SK-N-SH (cell line): ENCODE measurements around the gene DRAP1. TPM values are rescaled to one million over a fixed set of nuclear protein-coding genes. Genes with fewer than 3 reads are reported as not detected.

Experiments
- CTCF ChIA-PET: fragments of 300-600, 350-600 bp; formaldehyde crosslinking; extraction: SDS; loops from one replicate; lab custom pipeline; 2021; lab: Yijun Ruan, JAX
- POLR2A ChIA-PET: fragments of 350-600 bp; sonication (Branson Sonifier 250); formaldehyde crosslinking; extraction: SDS; loops from one replicate; lab custom pipeline; 2020; ENCODE audit warnings: antibody characterized with exemption, inconsistent platforms; lab: Yijun Ruan, JAX
- DNase-seq: peaks from one replicate; pipeline ENCODE4 v3.0.0; 2012
- H2AFZ ChIP-seq: fragments of 200-600 bp; sonication (generic); 2 replicates; pipeline ENCODE4 v1.8.1; 2016; ENCODE audit warnings: antibody characterized with exemption, mild to moderate bottlenecking, low read depth
- H3F3A ChIP-seq: fragments of 200-600 bp; sonication (generic); replicated peaks from 2 replicates; pipeline ENCODE3; 2016; ENCODE audit warnings: antibody characterized with exemption, mild to moderate bottlenecking; ENCODE audit not compliant: insufficient read depth
- H3K27ac ChIP-seq, 2 experiments: fragments of 200-500 bp in 1 of 2; fragments of 200-600 bp in 1 of 2; sonication (Bioruptor generic) in 1 of 2; sonication (generic), shearing (Covaris generic) in 1 of 2; 2 replicates each; pipeline versions ENCODE4 v1.5.1 to v1.6.1; 2014 to 2016; ENCODE audit warnings: low read depth in 2 of 2, inconsistent platforms in 1 of 2, low read length in 1 of 2, mild to moderate bottlenecking in 1 of 2, mixed read lengths in 1 of 2
- H3K27me3 ChIP-seq: fragments of 200-600 bp; sonication (generic), shearing (Covaris generic); 2 replicates; pipeline ENCODE4 v1.6.1; 2016; ENCODE audit warnings: mixed run types; ENCODE audit not compliant: insufficient read depth
- H3K36me3 ChIP-seq, 2 experiments: fragments of 200-500 bp in 1 of 2; fragments of 200-600 bp in 1 of 2; sonication (Bioruptor generic) in 1 of 2; sonication (generic) in 1 of 2; replicated peaks in 1 of 2; 2 replicates each; pipeline versions ENCODE3 to v1.5.1; 2014 to 2016; ENCODE audit warnings: low read length in 1 of 2, mild to moderate bottlenecking in 1 of 2; ENCODE audit not compliant: insufficient read depth in 2 of 2, control insufficient read depth in 1 of 2
- H3K4me1 ChIP-seq, 2 experiments: fragments of 200-500 bp in 1 of 2; fragments of 200-600 bp in 1 of 2; sonication (Bioruptor generic) in 1 of 2; sonication (generic), shearing (Covaris generic) in 1 of 2; 2 replicates each; pipeline versions ENCODE4 v1.5.1 to v1.6.1; 2014 to 2016; ENCODE audit warnings: low read depth in 1 of 2, low read length in 1 of 2, mixed run types in 1 of 2; ENCODE audit not compliant: insufficient read depth in 2 of 2, control insufficient read depth in 1 of 2
- H3K4me2 ChIP-seq: fragments of 200-600 bp; sonication (generic), shearing (Covaris generic); 2 replicates; pipeline ENCODE4 v1.6.1; 2017; ENCODE audit warnings: mixed run types
- H3K4me3 ChIP-seq, 2 experiments: fragments of 200-500 bp in 1 of 2; fragments of 200-600 bp in 1 of 2; sonication (Bioruptor generic) in 1 of 2; sonication (generic), shearing (Covaris generic) in 1 of 2; 2 replicates each; pipeline versions ENCODE4 v1.5.1 to v1.8.1; 2014 to 2016; ENCODE audit warnings: low read depth in 2 of 2, inconsistent platforms in 1 of 2, low read length in 1 of 2, mild to moderate bottlenecking in 1 of 2, mixed read lengths in 1 of 2, moderate library complexity in 1 of 2
- H3K79me2 ChIP-seq: fragments of 200-600 bp; sonication (generic); 2 replicates; pipeline ENCODE4 v1.8.1; 2017; ENCODE audit warnings: mild to moderate bottlenecking; ENCODE audit not compliant: insufficient read depth
- H3K9ac ChIP-seq: fragments of 200-600 bp; sonication (generic); 2 replicates; pipeline ENCODE4 v1.6.1; 2017; ENCODE audit warnings: mixed run types
- H3K9me2 ChIP-seq: fragments of 200-600 bp; sonication (generic); 2 replicates; pipeline ENCODE4 v1.6.1; 2017; ENCODE audit warnings: mixed run types
- H3K9me3 ChIP-seq: fragments of 200-600 bp; sonication (generic); 2 replicates; pipeline ENCODE4 v1.6.1; 2017; ENCODE audit warnings: mixed run types, mild to moderate bottlenecking, moderate library complexity
- H4K20me1 ChIP-seq: fragments of 200-600 bp; sonication (generic); 2 replicates; pipeline ENCODE4 v1.6.1; 2017; ENCODE audit warnings: mild to moderate bottlenecking, mixed run types; ENCODE audit not compliant: insufficient read depth
- CHD2 ChIP-seq: fragments of 150-350 bp; IDR thresholded peaks from 2 replicates; pipeline ENCODE4 v1.6.1; 2018; ENCODE audit warnings: low read length; ENCODE audit not compliant: partially characterized antibody
- EZH2phosphoT487 ChIP-seq: fragments of 200-600 bp; sonication (generic); IDR thresholded peaks from 2 replicates; pipeline ENCODE4 v1.6.1; 2017; ENCODE audit warnings: low read depth, mixed run types, mild to moderate bottlenecking, antibody characterized with exemption, moderate library complexity, borderline replicate concordance
- FOSL2 ChIP-seq: IDR thresholded peaks from 2 replicates; pipeline ENCODE4 v1.4.0; 2012; ENCODE audit warnings: low read depth, mild to moderate bottlenecking, moderate library complexity, borderline replicate concordance
- FOXJ3 ChIP-seq: sonication (generic); formaldehyde crosslinking; IDR thresholded peaks from 2 replicates; pipeline ENCODE4 v1.5.1; 2020; ENCODE audit warnings: mild to moderate bottlenecking, missing genetic modification reagents
- FOXM1 ChIP-seq: IDR thresholded peaks from 2 replicates; pipeline ENCODE4 v1.4.0; 2012; ENCODE audit warnings: low read depth, mild to moderate bottlenecking
- GABPA ChIP-seq: IDR thresholded peaks from 2 replicates; pipeline ENCODE4 v1.4.0; 2012; ENCODE audit warnings: low read depth, mild to moderate bottlenecking
- JUND ChIP-seq: IDR thresholded peaks from 2 replicates; pipeline ENCODE4 v1.4.0; 2012
- NFIC ChIP-seq: IDR thresholded peaks from 2 replicates; pipeline ENCODE4 v1.4.0; 2012; ENCODE audit warnings: borderline replicate concordance
- NRF1 ChIP-seq: IDR thresholded peaks from 2 replicates; pipeline ENCODE4 v1.6.1; 2012; ENCODE audit warnings: low read depth, mild to moderate bottlenecking, low read length
- PBX3 ChIP-seq: IDR thresholded peaks from 2 replicates; pipeline ENCODE4; 2012
- POLR2AphosphoS5 ChIP-seq: IDR thresholded peaks from 2 replicates; pipeline ENCODE4 v1.6.1; 2012; ENCODE audit warnings: low read depth, low read length
- RCOR1 ChIP-seq: fragments of 150-350 bp; IDR thresholded peaks from 2 replicates; pipeline ENCODE4 v1.6.1; 2017; ENCODE audit warnings: antibody characterized with exemption, low read length
- RXRA ChIP-seq: IDR thresholded peaks from 2 replicates; pipeline ENCODE4 v1.4.0; 2012; ENCODE audit warnings: low read depth, mild to moderate bottlenecking, borderline replicate concordance
- SIN3A ChIP-seq: IDR thresholded peaks from 2 replicates; pipeline ENCODE4 v1.6.1; 2012; ENCODE audit warnings: low read depth, mild to moderate bottlenecking, low read length, moderate library complexity, borderline replicate concordance
- SMC3 ChIP-seq: IDR thresholded peaks from 2 replicates; pipeline ENCODE4 v1.6.1; 2012; ENCODE audit warnings: low read depth, low read length, improper control_type of control experiment
- TCF12 ChIP-seq: IDR thresholded peaks from 2 replicates; pipeline ENCODE4 v1.4.0; 2012
- YY1 ChIP-seq: IDR thresholded peaks from 2 replicates; pipeline ENCODE4 v1.4.0; 2012; ENCODE audit warnings: low read depth, mild to moderate bottlenecking
- WGBS: methylation state at CpG from one replicate; pipeline ENCODE4 v1.1.6; 2017; ENCODE audit warnings: low lambda C conversion rate; 5-methylcytosine and 5-hydroxymethylcytosine counted together
- polyA plus RNA-seq, 3 experiments: library from polyadenylated mRNA; depleted of rRNA; stranded (reverse); fragments of >200 nt; gene quantifications; 2 replicates each; pipeline ENCODE4 v1.2.3, GENCODE V29; 2012
- TF ChIP-seq, protein P1 (sequence below): IDR thresholded peaks from 2 replicates; pipeline ENCODE4 v1.4.0; 2012; ENCODE audit warnings: low read depth, borderline replicate concordance

Gene DRAP1
- polyA plus RNA-seq, 1 of the 3 experiments (the other 2 are of a cell fraction) = 464 TPM

- TF ChIP-seq, protein P1, sequence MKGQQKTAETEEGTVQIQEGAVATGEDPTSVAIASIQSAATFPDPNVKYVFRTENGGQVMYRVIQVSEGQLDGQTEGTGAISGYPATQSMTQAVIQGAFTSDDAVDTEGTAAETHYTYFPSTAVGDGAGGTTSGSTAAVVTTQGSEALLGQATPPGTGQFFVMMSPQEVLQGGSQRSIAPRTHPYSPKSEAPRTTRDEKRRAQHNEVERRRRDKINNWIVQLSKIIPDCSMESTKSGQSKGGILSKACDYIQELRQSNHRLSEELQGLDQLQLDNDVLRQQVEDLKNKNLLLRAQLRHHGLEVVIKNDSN = peak; percentile 92
- TF ChIP-seq CHD2 (peak; percentile 59), GABPA (peak; percentile 64), TCF12 (no peak), NFIC (no peak), POLR2AphosphoS5 (peak; percentile 75), FOXJ3 (CRISPR knock-in tag) (no peak), NRF1 (no peak), RXRA (peak; percentile 44; the same call in 1 of the 2 replicates), YY1 (no peak), EZH2phosphoT487 (no peak), FOSL2 (no peak), RCOR1 (no peak; the same call in 1 of the 2 replicates), SMC3 (peak; percentile 5; the same call in 1 of the 2 replicates), JUND (no peak), FOXM1 (no peak)
Observed at GRCh38 chr11:65873318-65874156, 45.7 kb upstream of the DRAP1 start (continued).

GRCh38 chr11:65879617-65880016 lies 39.6 kb upstream of the DRAP1 start, which contains the start of gene CTSW:
TSS of gene CTSW (plus strand) at chr11:65879837. CDS start at chr11:65879855, 18 bp downstream.
- no peak for DNase-seq
- no peaks in the 10 kb centered on the region for H3K9me2 ChIP-seq
- no peak within 1 kb of the TSS for H2AFZ ChIP-seq
- no peak within 1 kb of the TSS for H3K9ac ChIP-seq
- 67% methylated on average over 7 of the region's 7 CpGs for WGBS
- peaks cover 4% of the 10 kb centered on the region for H3F3A ChIP-seq
- H3K27me3 ChIP-seq = no peaks in the 10 kb centered on the region
- H3K4me1 ChIP-seq = peaks cover 0 to 5% of the 10 kb centered on the region in 2 experiments; a peak in 1 of 4 replicates
- no peak within 1 kb of the TSS for H3K4me3 ChIP-seq
- no peak within 1 kb of the TSS for H3K27ac ChIP-seq
- TF ChIP-seq SIN3A = no peak
- TF ChIP-seq PBX3 = 0 out of 2 replicates have a peak, but pooled peaks have one; percentile 2
- no peaks in the 10 kb centered on the region for H4K20me1 ChIP-seq
- H3K36me3 ChIP-seq = peaks cover 13 to 23% of the 10 kb centered on the region in 2 experiments
- H3K9me3 ChIP-seq = no peaks in the 10 kb centered on the region
- POLR2A ChIA-PET = interaction anchor here (1.3 to 2.0 kb wide), 3 partner anchors 8 to 20 kb away, joined by 3 to 6 read pairs (median 5); partner anchors contain the start of genes CCDC85B and MUS81
- CTCF ChIA-PET = interaction anchor here (0.8 to 15.2 kb wide), 4 partner anchors 8 to 1510 kb away, joined by 3 to 374 read pairs (median 142); partner anchors contain the start of genes CFL1, EFEMP2, FIBP and MUS81
- no peak within 1 kb of the TSS for H3K4me2 ChIP-seq
- 0 out of 2 replicates have a peak, but pooled peaks cover 7% of the 10 kb centered on the region for H3K79me2 ChIP-seq
